Astrocyte of the hippocampus (primary cell): ENCODE results near the gene ATP5PF.
A peak's percentile ranks its signal among the peaks of the same experiment; 100 is the strongest.
"Not testable (repeated sequence)": the region's sequence is repeated elsewhere in the genome, so short reads cannot be mapped to it uniquely, and the experiment has no call there.

ENCODE experiments used
- DNase-seq: peaks from one replicate; pipeline ENCODE4 v3.0.0; 2011; ENCODE audit warnings: low read depth, low spot score

Gene ATP5PF

GRCh38 chr21:25734904-25735645 lies at the start of gene ATP5PF, which contains the start of gene GABPA:
Gene ATP5PF (minus strand): TSS chr21:25734904. CDS start chr21:25729794, 5,110 bp downstream.
Gene GABPA (plus strand): TSS chr21:25734972. CDS start chr21:25741599, 6,627 bp downstream.
- peak; percentile 99 for DNase-seq

- not testable (repeated sequence) for DNase-seq
These were observed 43.6 kb upstream of the ATP5PF start for GRCh38 chr21:25778126-25778875.

- DNase-seq = no peak
These were observed 41.7 kb upstream of the ATP5PF start for GRCh38 chr21:25776440-25776839.

- no peak for DNase-seq
These were observed 38.0 kb upstream of the ATP5PF start for GRCh38 chr21:25772686-25773085.

GRCh38 chr21:25767921-25768320 lies 33.2 kb upstream of the ATP5PF start:
- no peak for DNase-seq

GRCh38 chr21:25764065-25764464 lies 29.4 kb upstream of the ATP5PF start:
- DNase-seq = no peak

- no peak for DNase-seq
These were observed 26.0 kb upstream of the ATP5PF start for GRCh38 chr21:25760677-25761076.

GRCh38 chr21:25760061-25760460 lies 25.4 kb upstream of the ATP5PF start:
- no peak for DNase-seq

- DNase-seq = no peak
These were observed 24.9 kb upstream of the ATP5PF start for GRCh38 chr21:25759573-25759972.

GRCh38 chr21:25757531-25757930 lies 22.8 kb upstream of the ATP5PF start:
- DNase-seq = no peak

GRCh38 chr21:25756190-25756932 lies 21.7 kb upstream of the ATP5PF start:
- DNase-seq = no peak

GRCh38 chr21:25752416-25752815 lies 17.7 kb upstream of the ATP5PF start:
- no peak for DNase-seq

- DNase-seq = no peak
These were observed 15.4 kb upstream of the ATP5PF start for GRCh38 chr21:25750085-25750484.

- no peak for DNase-seq
These were observed 10.2 kb upstream of the ATP5PF start for GRCh38 chr21:25744854-25745253.

GRCh38 chr21:25742900-25743299 lies 8.2 kb upstream of the ATP5PF start:
- no peak for DNase-seq

GRCh38 chr21:25737421-25737820 lies 2.7 kb upstream of the ATP5PF start:
- DNase-seq = no peak

- DNase-seq = peak; percentile 93
These were observed 1.2 kb upstream of the ATP5PF start for GRCh38 chr21:25735646-25736597.

GRCh38 chr21:25734654-25734903 lies 125 bp downstream of the ATP5PF start:
- DNase-seq = no peak

- DNase-seq = peak; percentile 32
These were observed 648 bp downstream of the ATP5PF start for GRCh38 chr21:25733859-25734653.

GRCh38 chr21:25732091-25732760 lies 2.5 kb downstream of the ATP5PF start:
- DNase-seq = peak; percentile 7
